Activated CD4-positive, alpha-beta T cell treated with anti-CD3 and anti-CD28 coated beads, Interleukin-2, Interleukin-6, amounts not matched to agents 100 ng/mL and 50 ng/mL, durations not matched to agents 16 hours and 8 hours (primary cell): ENCODE results near the gene PHF20.
"Not testable (repeated sequence)": the region's sequence is repeated elsewhere in the genome, so short reads cannot be mapped to it uniquely, and the experiment has no call there.

Experiments
- DNase-seq: peaks from one replicate; pipeline ENCODE4 v3.0.0-alpha.2; 2020

Gene PHF20

DNA sequence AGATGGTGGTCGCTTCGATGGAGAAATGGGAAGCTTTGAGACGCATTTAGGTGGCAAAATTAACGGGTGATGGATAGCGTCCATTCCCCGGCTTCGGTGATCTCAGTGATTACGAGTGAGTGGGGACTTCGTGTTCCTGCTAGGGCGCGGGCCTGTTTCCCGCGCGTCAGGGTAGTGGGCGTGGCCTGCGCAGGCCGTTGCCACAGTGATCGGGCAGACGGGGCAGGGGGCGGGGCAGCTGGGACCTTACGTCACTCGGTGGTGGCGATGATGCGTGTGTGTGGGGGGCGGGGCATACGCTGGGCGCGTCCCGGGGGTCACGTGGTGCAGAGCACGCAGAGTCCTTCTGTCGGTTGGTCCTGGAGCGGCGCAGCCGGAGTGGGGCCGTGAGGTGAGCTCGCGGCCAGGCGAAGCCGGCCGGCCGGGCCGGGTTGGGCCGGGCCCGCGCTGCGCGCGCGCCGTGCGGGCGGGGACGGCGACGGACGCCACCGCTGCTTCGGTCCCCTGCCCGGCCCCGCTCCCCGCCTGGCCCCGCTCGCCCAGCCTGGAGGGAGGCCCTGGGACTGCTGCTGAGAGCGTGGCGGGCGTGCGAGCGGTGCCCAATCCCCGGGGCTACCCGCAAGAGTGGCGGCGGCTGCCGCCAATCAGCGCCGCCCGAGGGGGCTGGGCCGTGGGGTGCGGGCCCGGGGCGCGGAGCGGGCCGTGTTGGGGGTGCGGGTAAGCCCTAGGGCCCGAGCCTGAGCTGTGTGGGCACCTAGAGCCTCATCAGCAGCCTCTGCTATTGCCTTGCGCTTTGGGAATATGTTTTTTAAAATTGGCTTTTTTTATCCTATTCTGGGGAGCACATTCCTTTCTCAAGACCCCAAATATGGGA is at the start of gene PHF20:
Gene PHF20, plus strand, starts transcription at position 327 of the 874 bp plus-strand sequence. CDS start 29,508 bp downstream, outside the sequence.
- DNase-seq: peak; percentile 99

DNA sequence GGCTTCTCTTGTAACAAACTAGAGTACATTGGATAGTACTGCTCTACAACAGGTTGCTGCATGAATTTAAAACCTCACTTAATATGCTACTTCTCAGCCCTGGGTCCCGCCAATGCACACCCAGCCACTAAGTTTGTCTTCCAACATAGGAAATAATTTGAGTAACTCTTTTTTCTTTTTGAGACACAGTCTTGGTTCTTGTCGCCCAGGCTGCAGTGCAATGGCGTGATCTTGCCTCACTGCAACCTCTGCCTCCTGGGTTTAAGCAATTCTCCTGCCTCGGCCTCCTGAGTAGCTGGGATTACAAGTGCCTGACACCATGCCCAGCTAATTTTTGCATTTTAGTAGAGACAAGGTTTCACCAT is 48.6 kb upstream of the PHF20 start:
- DNase-seq: not testable (repeated sequence)

DNA sequence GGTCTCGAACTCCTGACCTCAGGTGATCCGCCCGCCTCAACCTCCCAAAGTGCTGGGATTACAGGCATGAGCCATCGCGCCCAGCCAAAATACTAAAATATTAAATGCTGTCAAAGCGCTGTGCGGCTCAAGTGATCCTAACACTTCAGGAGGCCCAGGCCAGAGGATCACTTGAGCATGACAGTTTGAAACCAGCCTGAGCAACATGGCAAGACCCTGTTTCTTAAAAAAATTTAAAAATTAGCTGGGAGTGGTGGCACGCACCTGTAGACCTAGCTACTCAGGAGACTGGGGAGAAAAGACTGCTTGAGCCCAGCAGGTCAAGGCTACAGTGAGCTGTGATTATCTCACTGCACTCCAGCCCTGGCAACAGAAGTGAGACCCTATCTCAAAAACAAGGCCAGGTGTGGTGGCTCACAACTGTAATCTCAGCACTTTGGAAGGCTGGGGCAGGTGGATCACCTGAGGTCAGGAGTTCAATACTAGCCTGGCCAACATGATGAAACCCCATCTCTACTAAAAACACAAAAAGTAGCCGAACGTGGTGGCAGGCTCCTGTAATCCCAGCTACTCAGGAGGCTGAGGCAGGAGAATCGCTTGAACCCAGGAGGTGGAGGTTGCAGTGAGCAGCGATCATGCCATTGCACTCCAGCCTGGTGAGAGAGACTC is 48.0 kb upstream of the PHF20 start:
- DNase-seq: not testable (repeated sequence)

DNA sequence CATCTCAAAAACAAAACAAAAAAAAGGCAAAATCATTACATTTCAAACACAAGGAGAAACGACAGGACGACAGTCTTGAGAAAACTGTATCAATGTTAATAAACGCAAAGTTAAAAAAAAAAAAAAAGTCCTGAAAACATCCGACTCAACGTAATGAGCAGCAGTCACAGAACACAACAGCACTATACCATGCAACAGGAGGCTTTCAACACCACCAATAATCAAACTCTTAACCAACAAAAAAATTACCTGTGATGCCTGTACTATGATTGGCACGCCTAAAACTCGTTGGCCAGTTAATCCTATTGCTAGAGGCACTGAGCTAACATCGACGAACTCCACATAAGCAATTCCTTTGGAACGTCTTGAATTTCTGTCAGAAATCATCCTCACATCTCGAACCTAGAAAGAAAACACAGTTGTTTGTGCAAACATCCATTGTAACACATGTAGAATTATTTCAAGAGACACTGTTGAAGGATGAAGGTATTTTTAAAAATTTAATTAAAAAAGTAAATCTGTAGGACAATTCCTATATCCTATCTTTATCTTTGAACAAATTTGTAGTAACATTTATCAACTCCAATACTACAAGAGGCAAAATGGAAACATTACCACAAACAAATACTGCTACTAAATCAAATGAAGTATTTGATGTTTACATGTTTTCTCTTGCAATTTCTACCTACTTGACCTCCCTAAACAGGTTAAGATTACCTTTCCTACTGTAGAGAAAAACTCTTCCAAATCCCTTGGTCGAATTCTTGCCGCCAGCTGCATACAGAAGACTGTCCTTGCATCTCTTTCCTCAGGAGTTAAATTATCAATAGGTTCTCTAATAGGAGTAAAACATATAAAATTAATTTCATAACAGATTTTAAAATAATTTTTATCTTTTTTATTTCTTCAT is 47.2 kb upstream of the PHF20 start:
- DNase-seq: no peak

DNA sequence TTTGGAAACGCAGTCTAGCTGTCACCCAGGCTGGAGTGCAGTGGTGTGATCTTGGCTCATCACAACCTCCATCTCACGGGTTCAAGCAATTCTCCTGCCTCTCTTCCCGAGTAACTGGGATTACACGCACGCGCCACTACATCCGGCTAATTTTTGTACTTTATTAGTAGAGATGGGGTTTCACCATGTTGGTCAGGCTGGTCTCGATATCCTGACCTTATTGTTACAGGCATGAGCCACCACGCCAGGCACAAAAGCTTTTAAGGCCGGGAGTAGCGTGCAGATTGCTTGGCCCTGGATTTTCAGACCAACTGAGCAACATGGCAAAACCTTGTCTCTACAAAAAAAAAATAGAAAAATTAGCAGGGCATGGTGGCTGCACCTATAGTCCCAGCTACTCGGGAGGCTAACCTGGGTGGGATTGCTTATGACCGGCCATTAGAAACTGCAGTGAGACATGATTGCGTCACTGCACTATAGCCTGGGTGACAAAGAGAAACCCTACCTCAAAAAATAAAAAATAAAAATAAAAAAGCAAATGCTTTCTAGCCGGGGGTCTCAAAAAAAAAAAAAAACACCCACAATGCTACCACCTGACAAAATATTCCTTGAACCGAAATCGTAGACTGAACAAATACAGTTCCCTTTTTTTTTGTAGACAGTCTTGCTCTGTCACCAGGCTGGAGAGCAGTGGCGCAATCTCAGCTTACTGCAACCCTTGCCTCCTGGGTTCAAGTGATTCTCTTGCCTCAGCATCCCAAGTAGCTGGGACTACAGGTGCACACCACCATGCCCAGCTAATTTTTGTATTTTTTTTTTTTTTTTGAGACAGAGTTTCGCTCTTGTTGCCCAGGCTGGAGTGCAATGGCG is 44.7 kb upstream of the PHF20 start:
- no peak for DNase-seq

DNA sequence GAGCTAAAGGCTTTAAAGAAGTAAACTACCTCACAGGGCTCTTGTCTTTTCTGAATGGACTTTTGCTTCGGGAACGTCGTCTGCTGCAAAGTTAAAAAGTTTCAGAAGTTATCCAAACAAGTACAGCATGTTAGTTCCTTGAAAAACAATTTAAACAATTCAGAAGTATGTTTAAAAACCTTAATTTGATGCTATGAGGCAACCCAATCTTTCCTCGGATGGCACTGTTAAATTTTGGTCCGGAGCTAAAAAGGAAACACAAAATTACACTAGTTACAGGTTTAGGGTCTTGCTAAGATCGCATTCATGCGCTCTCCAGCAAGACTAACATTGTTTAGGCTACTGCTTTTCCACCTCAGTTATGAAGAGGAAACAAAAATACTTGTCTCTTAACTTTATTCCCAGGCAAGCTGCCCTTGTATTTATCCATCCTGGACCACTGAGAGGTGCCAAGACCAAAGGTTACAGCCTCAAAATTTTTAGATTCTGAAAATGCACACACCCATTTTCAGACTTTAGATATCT is 42.5 kb upstream of the PHF20 start:
- no peak for DNase-seq

DNA sequence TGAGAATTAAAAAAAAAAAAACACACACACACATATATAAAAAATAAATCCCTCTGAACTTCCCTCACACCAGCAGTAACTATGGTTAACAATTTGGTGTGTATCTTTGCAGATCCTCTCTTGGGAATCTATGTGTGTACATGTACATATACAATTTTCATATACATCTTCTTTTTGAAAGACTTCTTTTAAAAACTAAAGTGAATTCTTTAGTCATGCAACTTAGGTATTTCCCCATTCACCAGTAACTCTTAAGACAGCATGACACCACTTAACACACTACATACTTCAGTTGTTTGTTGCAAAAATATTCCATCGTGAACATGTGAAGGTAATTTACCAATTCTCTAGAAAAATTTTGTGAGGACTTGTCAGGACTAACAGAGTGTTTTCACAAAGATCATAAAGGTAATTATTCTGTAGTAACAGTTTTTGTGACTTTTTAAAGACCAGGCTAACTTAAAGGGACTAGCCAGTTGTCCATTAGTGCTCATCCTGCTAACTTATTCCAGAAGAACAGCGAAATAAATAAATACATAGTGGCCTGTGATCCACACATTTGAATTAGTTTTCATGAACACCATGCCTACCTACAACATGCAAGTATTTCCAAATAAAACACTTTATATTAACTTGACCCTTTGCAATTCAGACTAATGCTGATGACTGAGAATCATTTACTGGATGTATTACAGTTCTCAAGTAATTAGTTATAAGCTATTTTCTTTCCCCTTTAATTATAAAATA is 41.8 kb upstream of the PHF20 start:
- no peak for DNase-seq

DNA sequence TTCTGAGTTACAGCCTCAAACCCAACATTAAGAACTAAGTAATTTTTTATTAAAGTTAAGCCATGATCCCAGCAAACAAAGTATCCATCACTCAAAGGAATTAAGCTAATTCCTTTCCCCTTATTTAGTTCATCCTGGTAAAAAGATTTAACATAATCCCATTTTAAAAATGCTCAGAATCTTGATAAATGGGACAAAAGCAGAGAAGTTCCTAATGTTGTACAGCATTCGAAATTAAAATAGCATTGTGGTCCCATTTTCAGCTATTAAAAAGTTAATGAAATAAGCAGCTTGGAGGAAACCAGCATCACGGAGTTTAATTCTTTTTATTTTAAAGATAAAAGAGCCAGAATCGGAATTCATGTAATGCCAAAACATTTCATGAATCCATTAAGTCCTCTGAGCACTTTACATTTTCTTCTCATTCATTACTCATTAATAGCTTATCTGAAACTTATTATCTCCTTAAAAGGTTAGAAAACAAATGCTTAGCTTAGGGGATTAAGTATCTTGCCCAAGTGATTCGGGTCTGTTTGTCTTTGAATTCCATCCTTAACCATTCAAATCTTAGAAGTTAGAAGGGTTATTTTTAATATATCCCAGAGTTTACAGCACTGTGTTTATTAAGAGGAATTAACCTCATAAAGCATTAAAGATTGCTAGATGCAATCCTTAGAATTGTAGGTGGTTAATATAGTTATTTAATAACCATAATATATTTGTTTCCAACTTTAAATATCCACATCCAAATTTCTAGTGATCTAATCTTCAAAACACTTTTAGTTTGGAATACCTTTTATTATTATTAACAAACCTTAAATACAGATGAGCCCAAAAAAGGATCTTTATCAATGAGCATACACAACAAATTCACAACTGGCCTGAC is 41.0 kb upstream of the PHF20 start:
- DNase-seq: no peak

DNA sequence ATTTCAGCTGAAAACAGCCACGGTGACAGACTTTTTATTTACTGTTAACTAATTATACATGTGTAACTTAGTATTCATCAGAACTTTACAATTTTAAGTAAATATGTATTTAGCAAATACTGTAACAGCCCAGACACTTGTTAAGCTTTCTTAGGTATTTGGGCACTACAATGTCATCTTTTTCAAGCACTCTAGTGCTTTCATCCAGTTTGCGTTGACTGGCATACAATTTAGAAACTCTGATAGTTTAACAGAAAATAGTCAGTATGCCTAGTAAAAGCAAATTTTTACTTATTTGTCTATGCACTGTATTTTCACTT is 40.4 kb upstream of the PHF20 start:
- no peak for DNase-seq

DNA sequence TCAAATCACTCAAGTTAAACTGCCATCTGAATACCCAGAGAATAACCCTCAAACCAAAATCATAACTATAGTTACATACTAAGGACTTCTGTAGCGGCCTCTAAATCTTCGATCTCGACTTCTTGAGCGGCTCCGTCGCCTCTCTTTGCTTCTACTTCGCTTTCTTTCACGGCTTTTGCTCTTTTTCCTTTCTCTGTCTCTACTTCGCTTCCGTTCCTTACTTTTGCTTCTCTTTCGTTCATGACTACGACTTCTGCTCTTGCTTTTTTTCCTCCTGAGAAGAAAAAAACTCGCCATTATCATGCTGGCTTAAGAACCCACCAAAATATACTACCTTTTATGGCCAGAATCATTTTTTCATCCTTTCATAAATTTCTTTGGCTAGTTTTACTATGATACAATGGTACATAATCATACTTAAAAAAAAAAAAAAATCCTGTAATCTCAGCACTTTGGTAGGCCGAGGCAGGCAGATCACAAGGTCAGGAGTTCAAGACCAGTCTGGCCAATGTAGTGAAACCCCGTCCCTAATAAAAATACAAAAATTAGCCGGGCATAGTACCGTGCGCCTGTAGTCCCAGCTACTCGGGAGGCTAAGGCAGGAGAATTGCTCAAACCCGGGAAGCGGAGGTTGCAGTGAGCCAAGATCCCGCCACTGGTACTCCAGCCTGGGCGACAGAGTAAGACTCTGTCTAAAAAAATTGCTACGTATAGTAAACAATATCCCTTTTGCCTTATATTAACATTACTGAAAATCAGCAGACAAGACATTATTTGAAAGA is 39.8 kb upstream of the PHF20 start:
- DNase-seq: no peak

DNA sequence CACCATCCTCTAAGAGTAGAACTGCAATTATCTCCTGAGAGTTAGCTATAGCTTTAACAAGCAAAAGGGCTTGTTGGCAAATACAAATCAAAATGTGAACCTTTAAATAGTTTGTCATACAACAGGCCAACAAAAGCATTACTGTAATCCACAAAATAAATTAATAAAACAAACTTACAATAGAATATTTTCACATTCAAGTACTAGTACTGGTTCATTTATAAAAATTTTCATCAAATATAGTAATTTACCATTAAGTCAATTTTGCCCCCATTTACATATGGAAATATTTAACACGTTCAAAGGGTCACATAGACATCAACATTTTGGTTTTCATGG is 39.2 kb upstream of the PHF20 start:
- no peak for DNase-seq

DNA sequence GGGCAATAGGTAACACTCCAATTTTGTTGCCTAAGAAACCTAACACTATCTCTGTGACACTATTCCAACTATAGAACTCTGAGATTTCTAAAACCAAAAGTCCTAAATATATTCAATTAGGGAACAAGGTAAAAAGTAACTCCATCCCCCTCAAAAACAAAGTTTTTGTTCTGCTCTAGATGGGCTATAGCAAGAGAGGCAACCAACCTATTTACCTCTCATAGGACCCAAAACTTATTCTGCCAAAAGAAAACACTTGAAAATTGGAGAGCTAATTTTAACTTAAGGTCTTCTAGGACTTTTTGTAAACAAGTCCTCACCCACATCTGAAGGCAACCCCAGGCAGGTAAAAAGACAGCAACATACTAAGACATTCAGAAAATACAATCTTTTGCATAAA is 37.4 kb upstream of the PHF20 start:
- no peak for DNase-seq

DNA sequence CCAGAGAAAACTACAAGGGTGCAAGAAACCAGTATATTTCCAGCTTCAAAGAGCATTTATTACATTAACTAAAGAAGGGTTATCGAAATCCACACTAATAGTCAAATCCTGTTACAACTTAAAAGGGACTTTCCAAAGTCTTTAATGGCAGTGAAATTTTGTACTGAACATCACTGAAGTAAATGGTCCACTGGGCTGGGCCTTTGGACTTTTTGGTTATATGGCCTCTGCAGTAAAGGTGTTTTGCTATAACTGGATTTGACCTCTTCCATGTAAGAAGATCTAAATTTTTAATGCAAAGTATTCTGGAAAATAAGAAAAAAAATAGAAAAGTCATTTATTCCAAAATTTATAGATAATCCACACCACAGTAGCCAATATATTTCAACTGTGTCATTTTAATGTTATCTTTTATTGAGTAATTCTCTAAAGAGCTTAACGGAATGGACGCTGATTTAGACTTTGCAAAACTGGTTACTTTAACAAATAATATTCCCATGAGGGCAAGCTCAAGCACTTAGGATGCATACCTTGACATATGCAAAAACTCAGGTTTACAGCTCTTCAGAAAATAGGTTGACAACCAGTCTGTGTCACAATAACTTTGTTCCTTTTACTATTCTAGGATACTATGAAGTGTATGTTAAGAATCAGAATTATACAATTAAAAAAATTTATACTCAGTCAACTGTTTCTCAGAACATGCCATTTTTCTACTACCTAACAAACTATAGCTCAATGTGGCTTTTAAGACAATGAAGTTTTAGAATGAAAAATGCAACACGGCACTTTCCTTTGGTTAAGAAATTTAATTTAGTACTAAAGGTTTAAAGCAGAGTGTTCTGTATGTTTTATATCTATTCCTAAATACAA is 36.8 kb upstream of the PHF20 start:
- no peak for DNase-seq

DNA sequence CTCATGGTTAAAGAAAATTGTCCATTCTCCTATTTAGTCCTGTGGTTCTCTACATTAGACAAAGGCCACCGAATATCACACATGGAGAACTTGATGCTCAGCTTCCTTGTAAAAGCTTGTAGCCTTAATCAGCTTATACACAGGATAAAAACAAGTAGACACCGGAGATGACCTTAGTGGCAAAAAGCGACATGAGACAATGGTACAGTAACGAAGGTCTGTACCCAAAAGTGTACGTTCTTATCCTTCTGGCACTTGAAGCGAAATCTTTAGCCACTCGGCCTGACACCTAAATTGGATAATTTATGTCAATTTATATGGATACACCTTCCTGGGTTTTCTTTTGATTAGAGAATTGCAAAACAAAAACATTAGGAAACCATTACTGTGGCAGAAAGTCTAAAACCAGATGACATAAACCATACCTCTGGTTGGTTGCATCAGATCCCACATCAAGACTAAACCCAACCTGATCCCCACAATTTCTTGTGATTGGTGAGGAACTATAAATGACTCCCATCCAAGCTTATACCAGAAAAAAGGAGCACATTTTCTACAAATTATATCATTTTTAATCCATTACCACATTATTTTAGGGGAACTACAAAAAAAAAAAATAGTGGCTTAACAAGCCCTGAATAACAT is 35.9 kb upstream of the PHF20 start:
- no peak for DNase-seq

DNA sequence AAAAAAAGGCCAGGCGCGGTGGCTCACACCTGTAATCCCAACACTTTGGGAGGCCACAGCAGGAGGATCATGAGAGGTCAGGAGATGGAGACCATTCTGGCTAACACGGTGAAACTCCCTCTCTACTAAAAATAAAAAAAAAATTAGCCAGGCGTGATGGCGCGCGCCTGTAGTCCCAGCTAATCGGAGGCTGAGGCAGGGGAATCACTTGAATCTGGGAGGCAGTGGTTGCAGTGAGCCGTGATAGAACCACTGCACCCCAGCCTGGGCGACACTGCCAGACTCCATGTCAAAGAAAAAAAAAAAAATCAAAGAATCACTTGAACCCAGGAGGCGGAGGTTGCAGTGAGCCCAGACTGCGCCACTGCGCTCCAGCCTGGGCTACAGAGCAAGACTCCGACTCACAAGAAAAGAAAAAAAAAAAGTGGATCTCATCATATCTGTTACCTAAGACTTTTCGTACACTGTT is 33.9 kb upstream of the PHF20 start:
- DNase-seq: no peak

DNA sequence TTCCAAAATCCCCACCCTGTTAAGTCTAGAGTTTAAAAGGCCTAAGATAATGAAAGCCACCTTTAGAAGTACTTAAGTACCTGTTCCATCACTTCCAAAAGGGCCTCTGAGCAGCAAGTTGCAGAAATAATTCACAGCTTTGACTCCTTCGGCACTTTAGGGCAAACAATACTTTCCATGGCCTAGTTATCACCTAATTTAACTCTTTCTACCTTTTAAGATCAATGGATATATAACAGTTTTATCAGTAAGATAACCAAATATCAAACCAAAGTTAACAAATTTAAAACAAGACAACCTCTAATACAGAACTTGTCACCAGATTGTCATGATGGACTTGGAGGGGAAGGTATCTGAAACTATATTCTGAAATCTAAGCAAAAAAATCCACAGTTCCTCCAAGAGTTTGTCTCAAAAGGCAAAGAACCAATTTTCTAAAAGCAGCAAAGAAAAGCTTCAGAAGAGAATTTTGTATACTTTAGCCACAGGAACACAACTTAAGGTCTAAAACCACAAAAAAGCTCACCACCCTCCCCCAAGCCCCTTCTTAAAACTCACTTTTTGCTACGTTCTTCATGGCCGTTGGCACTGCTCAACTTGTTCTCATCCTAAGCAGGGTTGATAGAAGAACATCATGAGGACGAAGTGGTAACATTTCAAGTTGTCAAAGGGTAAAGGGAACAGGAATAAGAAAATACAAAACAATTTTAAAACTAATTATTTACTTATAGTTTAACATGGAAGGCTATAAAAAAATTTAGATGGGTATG is 33.2 kb upstream of the PHF20 start:
- DNase-seq: no peak
